Caki2 (cell line): ENCODE data around the gene CTIF. TPM values are rescaled to one million over a fixed set of nuclear protein-coding genes. Genes with fewer than 3 reads are reported as not detected.
A peak's percentile ranks its signal among the peaks of the same experiment; 100 is the strongest.

Experiments
- DNase-seq: peaks from one replicate; pipeline ENCODE4 v3.0.0-alpha.2; 2015; ENCODE audit warnings: low read depth
- in situ Hi-C: cut with HindIII; loops from 2 replicates; pipeline ENCODE4 v1.10.0; 2016; ENCODE audit warnings: low sequenced_read_pairs, low pct_unique_long_range_greater_than_20kb, mixed read lengths
- total RNA-seq: library from RNA; depleted of rRNA; stranded (reverse); fragments of >200 nt; shearing (Covaris generic); gene quantifications from 2 replicates; pipeline ENCODE4 v1.2.3, GENCODE V29; 2014; ENCODE audit warnings: low replicate concordance

CTIF gene
- total RNA-seq, 1 experiment from 2014 or later = 3.7 TPM

DNA sequence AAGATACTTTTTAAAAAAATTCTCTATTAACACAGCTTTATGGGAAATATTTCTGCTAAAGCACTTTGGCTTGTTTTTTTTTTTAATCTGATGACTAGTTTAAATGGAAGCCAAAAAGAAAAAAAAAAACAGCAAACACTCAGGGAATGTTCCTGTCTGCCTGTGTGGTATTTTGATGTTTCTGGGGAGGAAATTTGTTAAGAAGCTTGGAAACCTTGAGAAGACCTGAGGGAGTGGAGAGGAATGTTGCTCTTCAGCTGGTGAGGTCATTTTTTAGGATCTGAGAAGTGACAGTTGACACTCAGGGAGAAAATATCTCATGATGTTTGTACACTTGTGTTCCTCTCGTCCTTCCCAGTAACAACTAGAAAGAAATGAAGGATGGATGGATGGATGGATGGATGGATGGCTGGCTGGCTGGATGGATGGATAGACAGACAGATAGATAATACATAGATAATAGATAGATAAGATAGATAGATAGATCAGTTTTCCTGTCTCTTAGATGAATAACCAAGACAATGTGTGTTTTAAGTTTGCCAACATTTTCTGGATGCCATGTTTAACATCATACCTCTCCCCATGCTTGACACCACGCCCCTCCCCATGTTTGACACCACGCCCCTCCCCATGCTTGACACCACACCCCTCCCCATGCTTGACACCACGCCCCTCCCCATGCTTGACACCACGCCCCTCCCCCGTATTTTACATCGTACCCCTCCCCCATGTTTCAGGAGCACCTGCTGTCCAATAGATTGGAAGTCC lies 84.8 kb downstream of the CTIF start:
- DNase-seq = no peak
- in situ Hi-C loops = no loop called here

DNA sequence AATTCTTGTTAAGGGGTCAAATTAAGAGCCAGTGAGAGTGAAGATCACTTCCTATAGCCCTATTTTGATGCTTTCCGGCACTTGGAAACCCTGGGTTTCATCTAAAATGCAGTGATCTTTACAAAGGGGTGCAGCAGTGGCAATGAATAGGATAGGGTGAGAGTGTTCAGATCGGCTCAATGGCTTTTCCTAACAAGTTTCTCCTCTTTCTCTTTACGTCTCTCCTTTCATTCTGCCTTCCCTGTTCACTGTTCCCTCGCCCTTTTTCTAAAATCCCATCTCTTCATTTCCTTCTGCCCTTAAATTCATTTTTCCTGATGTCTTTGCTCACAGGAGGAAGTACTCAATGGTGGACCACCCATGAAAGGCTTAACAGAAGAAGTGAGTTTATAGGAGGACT lies 86.0 kb downstream of the CTIF start:
- in situ Hi-C loops = no loop called here
- DNase-seq = no peak

GRCh38 chr18:48627216-48627615 lies 88.4 kb downstream of the CTIF start:
- no peak for DNase-seq
- in situ Hi-C loops = no loop called here

DNA sequence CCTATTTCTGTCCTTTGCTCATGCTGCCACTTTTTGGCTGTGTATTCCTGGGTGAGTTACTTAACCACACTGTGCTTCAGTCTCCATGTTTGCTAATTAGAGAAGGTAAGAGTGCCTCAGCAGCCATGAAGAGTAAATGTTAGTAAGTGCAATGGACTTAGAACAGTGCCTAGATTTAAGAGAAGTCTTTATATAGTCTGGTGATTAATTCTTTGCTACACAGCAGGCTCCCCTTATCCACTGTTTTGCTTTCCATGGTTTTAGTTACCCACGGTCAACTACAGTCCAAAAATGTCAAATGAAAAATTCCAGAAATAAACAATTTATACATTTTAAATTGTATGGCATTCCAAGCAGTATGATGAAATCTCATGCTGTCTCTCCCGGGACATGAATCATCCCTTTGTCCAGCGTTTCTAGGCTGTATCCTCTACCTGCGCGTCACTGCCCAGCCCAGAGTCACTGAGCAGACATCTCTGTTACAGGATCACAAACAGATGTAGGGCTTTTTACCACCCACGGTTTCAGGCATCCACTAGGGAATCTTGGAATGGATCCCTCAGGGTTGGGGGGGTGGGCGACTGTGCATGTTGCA lies 91.0 kb downstream of the CTIF start:
- in situ Hi-C loops = no loop called here
- DNase-seq = peak; percentile 45

- in situ Hi-C loops = no loop called here
- DNase-seq = no peak
Measured at GRCh38 chr18:48631851-48632250, 93.0 kb downstream of the CTIF start.

GRCh38 chr18:48632676-48633257 lies 93.9 kb downstream of the CTIF start:
- in situ Hi-C loops = no loop called here

GRCh38 chr18:48634491-48634890 lies 95.7 kb downstream of the CTIF start:
- no peak for DNase-seq
- in situ Hi-C loops = no loop called here

More at GRCh38 chr18:48632676-48633257, 93.9 kb downstream of the CTIF start:
- DNase-seq = no peak

DNA sequence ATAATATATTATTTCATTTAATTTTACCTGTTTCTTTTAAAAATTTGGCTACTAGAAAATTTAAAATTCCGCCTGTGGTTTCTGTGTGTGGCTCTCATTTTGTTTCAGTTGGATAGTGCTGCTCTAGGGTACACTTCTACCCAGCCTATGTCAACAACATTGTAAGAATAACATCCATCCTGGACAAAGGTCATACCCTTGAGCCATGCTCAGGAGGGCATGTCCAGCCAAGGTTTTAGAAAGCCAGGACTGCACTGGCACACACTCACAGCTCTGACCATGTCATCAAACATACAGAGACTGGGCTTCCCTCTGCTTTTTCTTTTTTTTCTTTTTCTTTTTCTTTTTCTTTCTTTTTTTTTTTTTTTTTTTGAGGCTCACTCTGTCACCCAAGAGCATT lies 96.1 kb downstream of the CTIF start:
- in situ Hi-C loops = no loop called here
- DNase-seq = no peak

- no peak for DNase-seq
- in situ Hi-C loops = no loop called here
Measured at GRCh38 chr18:48635806-48636205, 97.0 kb downstream of the CTIF start.

GRCh38 chr18:48636436-48636835 lies 97.6 kb downstream of the CTIF start:
- in situ Hi-C loops = no loop called here
- DNase-seq = no peak

DNA sequence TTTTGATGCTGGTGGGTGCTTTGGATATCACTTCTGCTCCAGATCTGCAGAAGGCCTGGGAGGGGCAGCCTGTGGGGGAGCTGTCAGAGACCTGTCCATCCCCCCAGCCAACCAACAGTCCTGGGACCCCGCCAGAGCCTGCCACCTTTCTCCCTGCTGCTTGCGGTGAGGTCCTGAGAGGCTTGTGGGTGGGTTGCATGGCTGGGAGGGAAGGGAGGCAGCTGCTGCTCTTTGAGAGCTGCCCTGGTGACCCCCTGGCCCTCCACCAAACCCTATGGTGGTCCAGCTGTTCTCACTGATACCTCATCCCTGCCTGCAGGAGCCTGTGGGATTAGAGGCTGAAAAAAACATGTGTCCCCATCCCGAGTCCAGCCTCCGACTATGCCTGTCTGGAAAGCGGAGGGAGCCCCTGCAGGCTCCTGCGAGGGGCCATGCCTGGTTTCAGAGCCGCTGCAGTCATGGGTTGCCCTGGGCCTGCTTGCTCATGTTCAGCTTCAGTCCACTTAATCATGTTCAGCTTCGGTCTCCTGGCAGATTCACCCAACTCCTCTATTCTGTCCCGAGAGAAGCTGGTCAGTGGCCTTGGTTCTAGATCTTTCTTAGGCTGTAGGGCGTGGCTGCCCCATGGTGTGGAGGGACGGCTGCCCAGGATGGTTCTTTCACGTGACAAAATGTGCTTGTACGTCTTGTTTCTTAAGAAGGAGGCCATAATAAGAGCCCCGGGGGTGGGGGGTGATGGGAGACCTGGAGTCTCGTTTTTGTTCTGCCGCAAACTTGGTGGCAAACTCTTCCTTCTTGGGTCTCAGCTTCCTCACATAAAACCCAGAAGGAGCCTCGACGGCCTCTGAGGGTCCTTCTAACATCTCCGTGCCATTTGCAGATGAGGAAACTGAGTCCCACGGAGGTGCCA lies 98.5 kb downstream of the CTIF start:
- no peak for DNase-seq
- in situ Hi-C loops = no loop called here

- no peak for DNase-seq
- in situ Hi-C loops = no loop called here
Measured at GRCh38 chr18:48638451-48638850, 99.6 kb downstream of the CTIF start.

DNA sequence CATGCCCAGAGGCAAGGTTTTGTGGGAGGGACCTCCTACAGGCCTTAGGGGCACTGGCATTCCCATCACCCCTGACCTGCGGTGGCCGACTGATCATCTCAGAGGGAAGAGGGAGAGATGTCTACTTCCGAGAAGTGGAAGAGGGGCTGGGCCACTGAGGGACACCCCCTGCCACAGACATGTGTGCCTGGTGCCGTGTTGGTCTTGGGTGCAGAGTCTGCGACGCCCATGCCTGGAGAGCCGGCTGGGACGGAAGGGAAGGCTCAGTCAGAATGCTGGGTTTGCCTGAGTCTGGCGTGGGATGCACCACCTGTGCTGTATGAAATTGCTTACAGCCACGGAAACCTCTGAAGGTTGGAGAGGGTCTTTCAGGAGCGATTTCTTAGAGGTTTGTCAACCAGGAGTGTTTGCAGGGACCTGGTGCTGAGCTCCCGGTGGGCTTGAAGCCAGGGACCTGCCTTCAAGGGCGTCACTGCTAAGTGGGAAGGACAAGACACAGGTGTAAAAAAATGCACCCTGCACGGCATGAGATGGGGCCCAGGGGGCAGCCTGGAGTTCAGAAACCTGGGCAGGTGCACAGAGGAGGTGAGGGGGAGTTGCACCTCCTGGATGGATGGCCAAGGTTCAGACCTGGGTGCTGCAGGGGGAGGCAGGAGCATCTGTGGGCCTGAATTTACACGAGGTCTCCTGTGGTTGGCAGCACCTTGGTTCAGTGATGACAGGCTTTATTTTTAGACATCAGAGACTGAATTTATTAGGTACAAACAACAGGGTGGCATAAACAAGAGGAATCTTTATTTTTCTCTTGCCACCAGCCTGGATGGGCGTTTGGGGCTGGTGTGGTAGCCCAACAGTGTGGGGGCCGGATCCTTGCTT lies 100.3 kb downstream of the CTIF start:
- no peak for DNase-seq
- in situ Hi-C loops = no loop called here

- DNase-seq = no peak
- in situ Hi-C loops = no loop called here
Measured at GRCh38 chr18:48639772-48640432, 101.1 kb downstream of the CTIF start.

GRCh38 chr18:48640566-48641270 lies 101.9 kb downstream of the CTIF start:
- DNase-seq = no peak
- in situ Hi-C loops = no loop called here

DNA sequence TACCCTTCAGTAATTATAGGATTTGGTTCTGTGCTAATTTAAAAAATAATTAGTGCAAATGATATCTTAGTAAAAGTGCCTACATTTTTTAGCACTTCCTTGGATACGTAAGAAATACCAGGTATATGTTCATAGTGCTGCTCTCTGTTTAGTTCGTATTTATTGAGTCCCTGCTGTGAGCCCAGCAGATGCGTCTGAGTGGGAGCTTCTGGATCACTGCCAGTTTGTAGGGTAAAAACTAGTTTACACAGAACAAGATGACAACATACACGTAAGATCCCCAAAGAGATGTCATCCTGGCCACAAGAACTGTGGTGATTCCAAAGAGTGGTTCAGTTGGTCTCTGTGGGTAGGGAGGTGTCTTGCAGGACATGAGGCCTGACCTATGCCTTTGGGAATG lies 103.2 kb downstream of the CTIF start:
- no peak for DNase-seq
- in situ Hi-C loops = no loop called here

- DNase-seq = no peak
- in situ Hi-C loops = no loop called here
Measured at GRCh38 chr18:48642503-48642902, 103.7 kb downstream of the CTIF start.
